NCI-H748 (cell line): ENCODE data around the gene SYCP2L.

ENCODE experiments used
- DNase-seq: peaks from one replicate; lab custom pipeline; 2025; ENCODE audit not compliant: unreplicated experiment; lab: John Stamatoyannopoulos, UW

Gene SYCP2L

DNA sequence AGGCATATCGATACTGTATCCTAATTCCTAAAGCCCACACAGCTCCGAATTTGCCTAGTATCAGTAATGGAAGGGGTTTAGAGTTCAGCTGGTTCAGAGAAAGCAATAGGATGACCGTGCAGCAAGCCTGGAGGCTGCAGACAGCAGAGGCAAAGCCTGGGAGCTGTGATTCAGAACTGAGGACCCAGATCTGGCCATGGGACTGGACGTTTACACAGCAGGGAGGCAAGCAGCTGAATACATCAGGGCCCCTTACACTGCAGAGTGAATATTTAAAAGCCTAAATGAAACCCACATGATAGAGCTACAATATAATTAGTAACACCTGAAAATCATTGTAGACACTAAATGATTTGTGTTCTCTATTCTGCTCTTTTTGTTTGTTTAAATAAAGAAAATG lies 119.2 kb downstream of the SYCP2L start:
- DNase-seq = no peak

DNA sequence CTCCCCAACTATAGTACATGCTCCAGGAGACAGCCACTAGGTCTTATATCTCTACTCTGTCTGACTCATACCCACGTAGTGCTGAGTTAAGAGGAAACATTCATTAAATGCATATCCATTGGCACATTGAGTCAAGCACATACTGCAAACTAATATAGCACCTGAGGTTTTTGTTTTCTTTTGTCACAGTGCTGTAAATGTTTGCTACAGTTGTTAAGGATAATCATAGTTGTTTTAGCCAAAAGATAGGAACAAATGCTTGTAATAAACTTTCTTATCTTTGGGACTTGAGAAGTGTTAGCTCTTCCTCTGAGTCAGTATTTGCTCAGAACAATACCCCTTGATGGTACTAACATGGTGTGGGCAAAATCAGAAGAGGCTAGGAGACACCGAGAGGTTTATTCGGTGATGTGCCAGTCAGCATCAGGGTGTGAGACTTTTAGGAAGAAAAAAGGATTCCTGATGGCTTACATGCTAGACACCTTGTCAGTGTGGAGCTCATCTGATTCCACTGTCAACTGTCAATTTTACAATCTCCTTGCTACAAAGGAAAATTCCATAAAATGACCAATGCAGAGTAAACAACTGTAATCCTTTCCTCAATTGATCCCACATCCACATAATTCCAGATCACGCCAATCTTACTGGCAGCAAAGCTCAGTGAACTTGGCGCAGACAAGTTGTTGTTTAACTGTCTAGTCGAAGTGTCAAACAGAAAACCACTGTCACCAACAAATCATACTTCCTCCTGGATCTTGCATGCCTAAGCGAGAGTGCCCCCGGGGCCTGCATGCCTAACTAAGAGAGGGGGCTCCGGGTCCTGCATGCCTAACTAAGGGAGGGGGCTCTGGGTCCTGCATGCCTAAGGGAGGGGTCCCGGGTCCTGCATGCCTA lies 121.1 kb downstream of the SYCP2L start:
- no peak for DNase-seq

DNA sequence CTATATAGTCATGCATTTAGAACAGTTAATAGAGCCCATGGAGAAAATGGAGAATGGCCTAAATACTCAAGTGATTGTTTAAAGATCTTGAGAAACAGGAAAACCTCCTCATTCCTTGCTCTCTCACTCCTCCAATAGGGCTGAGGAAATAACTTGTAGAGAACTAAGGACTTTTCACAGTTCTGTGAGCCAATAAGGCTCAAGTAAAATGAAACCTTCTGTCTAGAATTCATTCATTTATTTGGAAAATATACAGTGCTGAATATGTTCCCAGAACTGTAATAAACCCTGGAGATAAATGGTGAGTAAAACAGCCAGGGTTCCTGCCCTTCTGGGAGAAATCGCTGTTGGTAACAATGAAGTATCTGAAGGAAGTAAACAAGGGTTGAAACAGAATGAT lies 122.0 kb downstream of the SYCP2L start:
- no peak for DNase-seq

DNA sequence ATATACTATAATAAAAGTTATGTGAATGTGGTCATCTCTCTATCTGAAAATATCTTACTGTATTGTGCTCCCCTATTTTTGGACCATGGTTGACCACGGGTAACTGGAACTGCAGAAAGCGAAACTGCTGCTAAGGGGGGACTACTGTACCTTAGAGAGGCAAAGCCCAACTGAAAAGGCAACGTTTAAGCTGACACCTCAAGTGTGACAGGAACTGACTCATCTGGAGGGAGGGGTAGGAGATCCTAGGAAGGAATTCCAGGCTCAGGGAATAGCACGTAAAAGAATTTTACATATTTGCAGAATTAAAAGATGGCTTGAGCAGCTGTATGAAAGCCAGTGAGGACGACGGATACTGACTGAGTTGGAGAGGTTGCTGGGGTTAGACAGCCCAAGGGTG lies 122.5 kb downstream of the SYCP2L start:
- DNase-seq = no peak

DNA sequence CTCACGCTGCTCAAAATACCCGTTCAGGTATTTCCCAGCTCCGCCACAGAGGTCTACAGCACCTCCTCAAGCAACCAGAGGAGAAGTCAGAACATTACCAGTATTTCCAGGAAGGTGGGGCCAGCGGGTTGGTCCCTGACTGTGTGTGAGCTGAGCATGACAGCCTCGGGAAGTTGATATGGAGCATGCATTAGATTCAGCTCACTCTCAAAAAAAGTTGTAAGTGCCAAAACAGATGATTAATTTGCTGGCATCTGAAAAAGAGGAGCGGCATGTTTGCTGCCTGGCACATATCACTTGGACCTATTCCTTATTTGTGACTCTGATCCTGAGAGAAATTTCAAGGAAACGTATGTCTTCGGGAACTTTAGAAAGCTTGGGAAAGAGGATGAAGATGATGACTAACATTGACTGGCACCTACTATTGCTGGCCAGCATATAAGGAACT lies 125.0 kb downstream of the SYCP2L start:
- no peak for DNase-seq

DNA sequence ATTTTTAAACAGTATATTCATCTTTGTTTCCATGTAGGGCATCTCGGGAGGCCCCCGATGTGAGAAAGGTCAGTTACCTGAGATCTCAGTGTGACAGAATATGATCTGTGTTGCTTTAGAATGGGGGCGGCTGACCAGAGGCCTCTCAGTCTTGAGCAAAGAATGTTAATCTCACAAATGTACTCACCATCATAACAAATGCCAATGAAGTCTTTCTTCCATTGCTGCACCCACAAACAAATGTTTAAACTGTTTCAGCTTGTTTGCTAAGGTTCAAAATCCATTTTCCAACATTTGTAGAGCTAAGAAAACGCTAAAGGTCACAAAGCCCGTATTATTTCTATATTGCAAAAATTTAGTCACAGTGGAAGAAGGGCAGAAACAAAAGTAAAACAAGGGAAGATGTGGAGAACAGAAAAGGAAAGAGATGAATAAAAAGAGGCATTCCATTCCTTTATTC lies 125.5 kb downstream of the SYCP2L start:
- DNase-seq = no peak

DNA sequence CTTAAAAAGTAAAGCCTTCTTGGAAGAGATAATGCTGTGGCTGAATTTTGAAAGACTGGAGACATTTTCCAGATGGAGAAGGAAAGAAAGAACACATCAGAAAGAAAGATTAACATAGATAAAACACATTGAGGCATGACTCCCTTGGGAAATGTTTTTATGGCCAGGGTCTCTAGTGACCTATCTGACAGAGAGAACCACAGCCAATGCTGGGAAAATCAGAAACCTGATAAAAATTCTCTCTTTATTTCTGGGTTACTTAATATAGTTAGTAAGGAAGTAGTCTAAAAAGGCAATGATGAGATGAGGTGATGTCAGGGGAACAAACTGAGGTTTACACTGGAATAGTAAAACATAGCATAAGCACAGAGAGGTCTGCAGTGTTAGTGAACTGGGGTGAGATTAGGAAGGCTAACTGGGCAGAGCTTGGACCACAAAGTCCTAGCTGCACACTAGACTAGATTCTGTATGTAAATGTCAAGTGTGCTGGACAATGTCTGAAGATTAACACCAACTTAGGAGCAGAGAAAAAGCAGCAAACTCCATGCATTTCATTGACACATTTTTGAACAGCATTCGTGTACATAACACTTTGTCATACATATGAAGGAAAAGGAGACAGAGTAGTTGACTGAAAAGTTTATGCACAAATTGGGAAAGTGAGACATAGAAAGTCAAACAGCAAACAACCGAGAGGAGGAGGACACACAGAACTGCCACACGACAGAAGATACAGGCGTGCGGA lies 126.3 kb downstream of the SYCP2L start:
- no peak for DNase-seq

DNA sequence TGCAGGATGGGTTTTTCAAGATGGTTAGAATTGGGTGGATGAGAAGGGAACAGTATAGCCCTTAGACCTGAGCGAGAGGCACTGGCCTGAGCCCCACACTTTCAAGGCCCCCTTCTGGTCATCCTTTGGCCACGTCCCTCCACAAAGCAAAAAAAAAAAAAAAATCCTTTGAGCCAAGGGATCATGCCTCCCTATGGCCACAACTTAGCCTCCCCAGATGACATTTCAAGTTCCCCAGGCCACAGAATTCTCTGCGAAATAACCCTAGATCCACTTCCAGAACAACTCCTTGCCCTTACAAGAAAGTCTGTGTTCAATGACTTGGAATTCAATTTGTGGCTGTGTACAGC lies 126.8 kb downstream of the SYCP2L start:
- no peak for DNase-seq

DNA sequence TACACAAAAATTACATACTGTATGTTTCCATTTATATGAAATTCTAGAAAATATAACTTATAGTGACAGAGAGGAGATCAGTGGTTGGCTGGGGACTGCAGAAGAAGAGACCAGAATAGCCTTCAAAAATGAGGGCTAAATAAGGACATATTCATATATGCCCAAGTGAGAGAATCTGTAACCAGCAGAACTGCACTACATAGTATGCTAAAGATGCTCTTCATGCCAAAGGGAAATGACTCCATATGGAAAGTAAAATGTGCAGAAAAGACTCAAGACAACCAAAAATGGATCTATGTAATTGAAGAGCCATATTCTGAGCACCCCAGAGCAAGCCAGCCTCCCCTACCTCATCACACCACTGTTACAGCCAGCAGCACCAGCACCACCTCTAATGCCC lies 128.2 kb downstream of the SYCP2L start:
- DNase-seq = no peak

DNA sequence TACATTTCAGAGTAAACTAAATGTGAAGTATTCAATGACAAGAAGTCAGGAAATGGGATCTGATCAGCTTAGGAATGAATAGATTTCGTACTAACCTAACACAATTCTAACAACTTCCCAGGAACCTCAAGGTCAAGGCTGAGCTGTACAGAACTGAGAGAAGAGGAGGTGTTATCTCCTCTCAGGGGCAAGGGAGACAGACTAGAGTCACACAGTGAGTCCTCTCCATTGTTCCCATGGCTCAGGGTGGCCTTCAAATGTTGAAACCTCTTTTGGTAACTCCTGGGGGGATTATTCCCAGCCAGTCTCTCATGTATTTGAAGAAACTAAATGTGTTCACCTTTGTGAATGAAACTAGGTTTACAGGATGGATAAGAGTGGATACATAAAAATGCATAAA lies 129.6 kb downstream of the SYCP2L start:
- no peak for DNase-seq

DNA sequence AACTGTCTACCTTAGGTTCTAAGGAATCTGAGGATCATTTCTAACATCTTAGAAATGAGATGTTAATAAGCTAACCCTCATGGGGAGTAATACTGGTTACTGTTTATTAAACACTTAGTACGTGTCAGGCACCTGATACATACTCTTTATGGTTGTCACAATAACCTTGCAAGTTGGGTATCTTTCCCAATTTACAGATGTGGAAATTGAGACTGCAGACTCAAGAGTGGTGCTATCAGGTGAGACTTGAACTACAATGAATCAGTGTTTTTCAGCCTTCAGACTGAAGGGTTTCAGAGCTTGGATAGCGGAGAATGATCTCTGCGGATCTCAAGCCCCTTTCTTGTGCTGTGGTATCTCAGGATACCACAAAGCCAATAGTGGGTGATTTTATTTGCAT lies 130.2 kb downstream of the SYCP2L start:
- no peak for DNase-seq

DNA sequence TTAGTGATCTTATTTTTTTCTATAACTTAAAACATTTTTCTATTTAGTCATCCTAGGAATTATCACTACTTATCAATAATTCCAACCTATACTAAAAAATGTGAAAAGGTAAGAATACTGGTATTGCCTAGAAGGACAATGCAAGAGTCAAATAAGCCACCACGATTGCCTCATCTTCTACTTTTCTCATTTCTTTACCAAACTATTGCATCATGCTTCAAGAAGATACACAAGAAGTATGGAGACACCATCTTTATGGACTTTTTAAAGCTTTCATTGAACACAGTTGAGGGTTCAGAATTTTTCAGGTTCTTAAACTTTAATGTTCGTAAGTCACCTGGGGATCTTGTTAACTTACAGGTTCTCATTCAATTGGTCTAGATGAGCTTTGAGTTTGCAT lies 131.4 kb downstream of the SYCP2L start:
- no peak for DNase-seq

DNA sequence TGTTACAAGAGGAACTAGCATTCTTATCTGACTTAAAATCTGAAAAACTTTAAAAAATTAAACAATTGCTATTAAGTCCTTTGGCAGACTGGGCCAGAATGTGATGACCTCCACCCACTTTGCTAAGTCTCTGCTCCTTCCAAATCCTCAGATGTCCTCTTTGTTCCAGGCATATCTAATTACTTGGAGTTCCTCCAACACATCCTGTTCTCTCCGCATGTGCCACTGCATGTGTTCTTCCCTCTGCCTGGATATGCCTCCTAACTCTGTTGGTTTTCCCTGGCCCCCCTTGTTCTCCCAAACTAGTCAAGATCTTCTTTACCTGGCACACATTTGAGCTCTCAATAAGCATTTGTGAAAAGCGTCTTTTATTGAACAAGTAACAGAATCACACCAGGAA lies 134.2 kb downstream of the SYCP2L start:
- no peak for DNase-seq

DNA sequence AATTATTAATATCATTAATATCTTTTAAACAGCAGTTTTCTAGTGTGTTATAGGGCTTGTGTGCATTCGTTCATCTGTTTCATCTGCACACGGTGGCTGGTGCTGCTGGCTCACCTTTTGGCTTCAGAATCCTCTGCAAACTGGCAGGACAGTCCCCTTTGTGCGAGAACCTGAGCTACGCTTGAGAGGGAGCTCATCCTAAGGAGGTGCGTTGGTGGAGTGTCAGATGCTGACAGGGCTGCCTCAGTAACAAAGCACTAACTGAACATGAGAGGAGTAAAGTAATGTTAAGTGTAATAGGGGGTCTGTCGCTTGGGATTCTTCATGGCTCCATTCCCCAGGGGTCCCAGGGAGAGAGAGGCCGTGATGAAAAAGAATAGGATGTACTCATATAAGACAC lies 134.9 kb downstream of the SYCP2L start:
- no peak for DNase-seq

DNA sequence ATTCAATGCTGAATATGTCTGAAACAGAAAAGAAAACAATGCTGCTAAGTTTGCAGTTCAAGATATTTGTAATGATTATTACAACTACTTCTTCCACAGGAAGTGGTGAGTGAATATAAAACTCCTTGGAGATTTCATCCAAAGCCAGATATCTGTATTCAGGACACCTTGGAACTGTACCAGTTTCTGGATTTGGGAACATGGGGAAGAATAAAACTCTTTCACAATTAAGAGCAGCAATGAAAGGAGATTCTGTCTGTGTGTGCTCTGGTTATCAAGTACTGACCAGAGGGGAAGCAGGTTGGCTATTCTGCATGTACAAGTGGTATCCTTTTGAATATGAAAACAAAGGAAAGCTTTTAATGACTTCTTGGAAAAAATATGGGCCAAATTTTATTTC lies 136.2 kb downstream of the SYCP2L start:
- DNase-seq = no peak
